SK-N-MC (cell line): ENCODE data around the gene C8A.

Experiments
- EZH2 ChIP-seq: fragments of 200-600 bp; sonication (generic); IDR thresholded peaks from one replicate; pipeline ENCODE4 v1.6.1; 2017; ENCODE audit warnings: antibody characterized with exemption
- FOXP2 ChIP-seq: optimal IDR thresholded peaks from 2 replicates; pipeline ENCODE3; 2011; ENCODE audit warnings: mild to moderate bottlenecking, moderate library complexity; ENCODE audit not compliant: insufficient read depth; ENCODE audit errors: extremely low read length, control extremely low read depth
- POLR2AphosphoS5 ChIP-seq: IDR thresholded peaks from 2 replicates; pipeline ENCODE4 v1.6.1; 2012; ENCODE audit warnings: mild to moderate bottlenecking, low read depth, low read length, borderline replicate concordance

DNA sequence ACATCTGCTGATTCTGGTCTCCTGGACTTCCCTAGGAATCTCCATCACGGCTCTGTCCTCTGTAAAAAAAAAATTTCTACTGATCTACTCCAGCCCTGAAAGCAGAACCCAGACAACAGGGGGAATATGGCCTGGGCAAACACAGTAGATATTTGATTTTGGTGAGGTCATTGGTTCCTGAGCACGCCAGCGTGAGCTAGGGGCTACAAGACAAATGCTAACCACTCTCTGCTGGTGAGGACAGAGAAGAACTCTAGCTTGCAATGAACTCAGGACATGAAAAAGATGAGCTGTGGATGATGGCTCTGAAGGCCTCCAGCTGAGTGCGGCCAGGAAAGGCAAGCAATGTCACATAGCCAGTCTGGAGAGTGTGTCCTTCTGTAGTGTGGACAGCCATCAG is 18.2 kb upstream of the C8A start:
- TF ChIP-seq EZH2 (no peak), FOXP2 (no peak), POLR2AphosphoS5 (no peak)
